HG03280 (cell line): Measurements from ENCODE around the gene AFF3.
"Not testable (repeated sequence)": the region's sequence is repeated elsewhere in the genome, so short reads cannot be mapped to it uniquely, and the experiment has no call there.

ENCODE experiments used
- ATAC-seq: cut with Tn5 transposase; IDR thresholded peaks from one replicate; pipeline ENCODE4 v1.9.1; 2021; ENCODE audit warnings: mild to moderate bottlenecking, moderate library complexity; ENCODE audit not compliant: unreplicated experiment

AFF3 gene

DNA sequence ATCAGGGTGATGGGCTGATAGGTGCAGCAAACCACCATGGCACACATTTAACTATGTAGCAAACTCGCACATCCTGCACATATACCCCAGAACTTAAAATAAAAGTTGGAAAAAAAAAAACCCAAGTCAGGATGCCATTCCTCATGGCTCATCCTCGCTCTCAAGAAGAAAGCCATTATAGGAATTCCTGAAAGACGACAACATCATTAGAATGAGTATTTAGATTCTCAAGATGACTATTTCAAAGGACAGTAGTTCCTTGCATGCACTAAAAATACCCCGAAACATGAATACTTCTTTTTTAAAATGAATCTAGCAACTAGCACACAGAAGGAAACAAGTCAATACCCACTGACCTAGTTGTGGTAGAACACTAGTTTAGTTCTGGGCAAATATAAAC lies 366.8 kb downstream of the AFF3 start:
- ATAC-seq, result no peak

GRCh38 chr2:99773642-99774041 lies 368.7 kb downstream of the AFF3 start:
- not testable (repeated sequence) for ATAC-seq

DNA sequence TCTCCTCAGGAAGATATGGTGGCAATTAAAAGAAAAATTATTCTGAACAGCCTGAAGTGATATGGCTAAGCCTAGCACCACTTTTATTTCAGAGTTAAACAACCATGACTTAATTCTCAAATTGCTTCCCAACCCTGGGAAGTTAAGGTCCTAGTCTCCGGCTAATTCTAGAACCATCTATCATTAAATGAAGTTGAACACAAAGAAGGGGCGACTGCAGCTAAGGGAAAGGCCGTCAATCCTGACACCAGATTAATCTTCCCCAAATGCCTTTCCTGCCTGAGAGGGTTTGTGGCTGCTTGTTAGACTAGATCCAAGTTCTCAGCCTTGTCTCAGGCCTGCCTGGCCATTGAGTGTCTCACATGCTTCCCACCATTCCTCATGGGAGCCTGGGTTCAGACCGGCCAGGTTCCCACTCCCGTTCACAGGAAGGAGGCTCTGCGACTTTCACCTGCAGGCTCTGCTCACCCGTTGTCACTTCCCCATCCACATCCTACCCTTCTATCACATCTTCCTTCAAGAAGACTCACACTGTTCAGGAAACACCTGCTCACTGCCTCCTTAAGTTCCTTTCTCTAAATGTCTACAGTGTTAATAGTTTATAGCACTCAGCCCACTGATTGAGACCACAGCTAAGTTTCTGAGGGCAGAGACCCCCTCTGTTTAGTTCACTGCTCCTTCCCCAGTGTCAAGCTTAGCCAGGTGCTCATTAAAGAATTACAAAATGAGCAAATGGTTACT lies 369.6 kb downstream of the AFF3 start:
- ATAC-seq, result no peak

DNA sequence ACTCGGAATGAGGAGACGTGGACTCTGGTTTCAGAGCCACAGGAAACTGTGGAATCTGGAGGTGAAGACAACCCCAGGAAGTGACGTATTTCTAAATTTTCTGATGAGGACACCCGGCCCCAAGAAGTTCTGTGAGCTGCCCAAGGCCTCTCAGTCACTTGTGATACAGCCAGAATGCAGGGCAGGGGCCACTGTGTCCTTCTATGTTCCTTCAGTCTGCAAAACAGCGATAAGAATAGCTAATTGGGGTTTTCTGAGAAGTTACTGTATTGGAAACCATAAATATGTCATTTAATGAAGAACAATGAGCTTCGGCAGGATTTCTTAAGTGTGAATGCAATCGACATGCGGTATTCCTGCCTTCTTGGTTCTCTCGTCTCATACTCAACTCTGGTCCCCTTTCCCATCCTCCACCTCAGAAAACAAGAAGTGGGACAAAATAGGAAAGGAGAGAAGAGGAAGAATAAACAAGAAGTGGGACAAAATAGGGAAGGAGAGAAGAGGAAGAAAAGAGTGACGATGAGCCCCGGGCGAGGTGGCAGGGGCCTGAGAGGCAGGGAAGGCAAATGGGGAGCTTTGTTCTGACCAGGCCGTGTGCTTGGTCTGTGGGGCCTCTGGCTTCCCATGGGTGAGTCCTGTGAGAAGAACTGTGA lies 370.6 kb downstream of the AFF3 start:
- no peak for ATAC-seq

DNA sequence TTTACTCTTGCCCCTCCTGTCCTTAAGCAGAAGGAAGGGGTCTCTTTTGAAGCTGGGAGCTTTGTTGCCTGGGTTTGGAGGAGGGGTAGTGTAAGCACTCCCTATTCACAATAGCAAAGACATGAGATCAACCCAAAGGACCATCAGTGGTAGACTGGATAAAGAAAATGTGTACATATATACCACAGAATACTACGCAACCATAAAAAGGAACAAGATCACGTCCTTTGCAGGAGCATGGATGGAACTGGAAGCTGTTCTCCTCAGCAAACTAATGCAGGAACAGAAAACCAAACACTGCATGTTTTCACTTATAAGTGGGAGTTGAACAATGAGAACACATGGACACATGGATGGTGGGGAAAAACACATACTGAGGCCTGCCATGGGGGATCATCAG lies 371.5 kb downstream of the AFF3 start:
- ATAC-seq, result no peak

DNA sequence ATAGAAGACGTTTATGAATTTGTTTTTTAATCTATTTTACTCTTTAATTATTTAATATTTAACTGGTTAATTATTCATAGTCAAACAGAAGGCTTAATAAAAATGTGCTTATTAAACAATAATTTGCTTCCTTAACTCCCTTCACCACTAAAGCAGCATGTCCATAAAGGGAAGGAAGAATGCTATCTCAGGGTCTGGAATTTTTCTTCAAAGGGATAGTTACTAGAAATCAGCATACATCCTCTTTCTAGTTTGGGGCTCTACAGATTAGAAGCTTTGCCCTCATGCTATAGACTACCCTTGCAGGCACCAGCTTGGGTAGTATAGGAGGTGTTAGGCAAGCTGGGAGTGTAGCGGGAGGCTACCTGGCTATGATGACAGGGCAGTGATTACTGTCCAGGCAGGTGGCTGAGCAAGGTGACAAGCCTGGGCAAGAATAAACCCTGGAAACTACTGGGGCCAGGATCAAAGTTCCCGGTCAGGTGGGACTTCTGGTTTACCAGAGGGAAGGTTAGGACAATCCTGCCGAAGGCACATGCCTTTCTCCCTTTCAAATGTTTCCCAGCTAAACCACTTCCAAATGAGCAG lies 376.6 kb downstream of the AFF3 start:
- no peak for ATAC-seq

DNA sequence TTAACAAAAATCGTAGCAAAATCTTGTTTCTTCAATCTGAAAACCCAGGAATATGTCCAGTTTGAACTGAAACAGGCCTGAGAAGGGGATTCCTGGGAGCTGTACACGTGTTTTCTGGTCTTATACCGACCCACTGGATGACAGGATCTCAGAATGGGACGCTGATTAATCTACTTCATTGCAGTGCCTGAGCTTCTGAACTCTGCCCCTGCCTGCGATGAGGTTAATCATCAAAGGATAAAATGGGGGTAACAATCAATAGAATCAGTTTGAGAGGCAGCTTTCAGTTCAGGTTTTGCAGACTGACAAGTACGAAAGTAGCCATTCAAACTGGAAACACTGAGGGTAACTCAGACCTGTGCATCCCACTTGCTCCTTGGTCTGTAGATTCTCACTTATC lies 378.6 kb downstream of the AFF3 start:
- no peak for ATAC-seq

GRCh38 chr2:99762714-99763113 lies 379.7 kb downstream of the AFF3 start:
- no peak for ATAC-seq

- ATAC-seq, result no peak
Measured at GRCh38 chr2:99757611-99758114, 384.7 kb downstream of the AFF3 start.

DNA sequence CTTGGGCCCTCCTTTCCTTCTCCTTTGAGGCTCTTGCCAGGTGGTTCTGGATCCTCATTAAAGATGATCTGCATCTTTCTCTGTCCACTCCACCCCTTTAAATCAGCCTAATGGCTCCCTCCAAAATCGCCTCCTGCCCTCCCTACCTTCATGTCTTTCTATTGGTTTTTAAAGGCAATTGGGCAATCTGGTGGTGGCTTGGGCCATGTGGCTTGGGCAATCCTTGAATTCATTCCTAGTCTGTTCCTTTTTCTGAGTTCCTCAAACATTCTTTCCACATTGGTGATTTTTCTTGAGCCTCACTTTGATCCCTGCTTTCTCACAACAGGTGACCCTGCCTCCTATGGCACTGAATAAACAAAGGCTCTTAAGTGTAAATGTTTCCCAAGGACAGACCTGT lies 386.3 kb downstream of the AFF3 start:
- ATAC-seq, result no peak

- no peak for ATAC-seq
Measured at GRCh38 chr2:99754210-99754609, 388.2 kb downstream of the AFF3 start.

GRCh38 chr2:99753505-99753904 lies 388.9 kb downstream of the AFF3 start:
- ATAC-seq, result no peak

DNA sequence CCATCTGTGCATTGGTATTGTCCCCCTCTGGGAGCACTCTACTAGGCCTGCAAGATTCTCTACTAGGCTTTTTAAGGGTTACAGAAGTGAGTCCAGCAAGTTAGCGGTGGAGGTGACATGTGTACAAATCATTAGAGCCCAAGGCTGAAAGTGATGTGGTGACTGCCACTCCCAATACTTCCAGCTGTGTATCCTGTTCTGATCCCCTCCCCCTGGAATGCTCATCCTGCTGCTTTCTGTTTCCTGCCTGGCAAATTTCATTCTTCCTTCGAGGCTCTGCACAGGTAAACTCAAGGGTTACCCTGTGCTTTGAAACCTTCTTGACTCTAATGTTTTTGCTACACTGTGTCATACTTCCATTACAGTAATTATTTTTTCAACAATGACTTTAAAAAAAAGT lies 394.0 kb downstream of the AFF3 start:
- no peak for ATAC-seq

DNA sequence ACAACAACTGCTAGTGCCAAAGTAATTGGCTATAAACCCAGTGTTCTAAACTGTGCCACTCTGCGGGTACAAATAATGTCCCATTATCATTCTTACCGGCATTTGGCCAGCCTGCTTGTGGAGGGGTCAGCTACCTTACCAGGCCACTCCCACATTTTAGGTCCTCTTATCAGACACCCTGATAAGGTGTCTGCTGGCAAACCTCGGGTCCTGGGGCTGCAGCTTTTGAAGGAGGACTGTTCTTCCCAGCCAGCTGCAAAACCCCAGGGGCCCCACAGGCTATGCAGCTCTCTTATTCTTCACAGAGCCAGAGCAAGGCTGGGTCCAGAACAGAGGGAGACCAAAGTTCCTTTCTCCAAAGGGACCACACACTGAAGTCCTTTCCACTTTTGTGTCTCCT lies 394.5 kb downstream of the AFF3 start:
- no peak for ATAC-seq

- no peak for ATAC-seq
Measured at GRCh38 chr2:99743146-99743545, 399.2 kb downstream of the AFF3 start.

GRCh38 chr2:99737537-99737936 lies 404.9 kb downstream of the AFF3 start:
- no peak for ATAC-seq

DNA sequence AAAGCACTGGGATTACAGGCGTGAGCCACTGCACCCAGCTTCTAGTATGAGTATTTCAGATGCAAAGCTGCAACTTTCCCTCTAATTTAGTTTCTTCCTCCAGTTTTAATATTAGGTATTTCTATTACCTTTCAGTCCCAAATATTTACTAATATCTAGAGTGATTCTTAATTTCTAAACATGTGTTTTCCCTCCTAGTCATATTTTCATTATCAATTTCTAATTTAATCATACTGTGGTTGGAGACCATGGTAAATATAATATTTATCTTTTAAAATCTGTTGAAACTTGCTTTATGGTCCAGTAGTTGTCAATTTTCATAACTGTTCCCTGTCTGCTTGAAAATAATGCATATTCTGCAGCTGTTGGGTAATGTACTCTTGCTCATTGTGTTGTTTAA lies 406.6 kb downstream of the AFF3 start:
- ATAC-seq, result no peak

GRCh38 chr2:99735314-99735713 lies 407.1 kb downstream of the AFF3 start:
- ATAC-seq, result not testable (repeated sequence)

DNA sequence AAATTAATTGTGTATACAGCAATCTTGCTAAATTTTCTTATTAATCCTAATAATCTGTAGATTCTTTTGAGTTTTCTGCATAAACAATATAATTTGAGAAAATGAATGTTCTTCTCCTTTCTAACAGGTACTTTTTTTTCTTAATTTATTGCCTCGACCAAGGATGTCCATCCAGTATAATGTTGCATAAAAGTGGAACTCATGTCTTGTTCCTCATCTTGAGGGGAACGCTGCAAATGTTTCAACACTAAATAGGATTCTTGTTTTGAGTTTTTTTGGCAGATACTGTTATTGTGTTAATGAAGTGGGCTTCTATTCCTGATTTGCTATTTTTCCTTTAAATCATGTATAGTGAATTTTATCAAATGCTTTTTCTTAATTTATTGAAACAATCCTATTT lies 408.2 kb downstream of the AFF3 start:
- no peak for ATAC-seq

- no peak for ATAC-seq
Measured at GRCh38 chr2:99729104-99730025, 413.0 kb downstream of the AFF3 start.

DNA sequence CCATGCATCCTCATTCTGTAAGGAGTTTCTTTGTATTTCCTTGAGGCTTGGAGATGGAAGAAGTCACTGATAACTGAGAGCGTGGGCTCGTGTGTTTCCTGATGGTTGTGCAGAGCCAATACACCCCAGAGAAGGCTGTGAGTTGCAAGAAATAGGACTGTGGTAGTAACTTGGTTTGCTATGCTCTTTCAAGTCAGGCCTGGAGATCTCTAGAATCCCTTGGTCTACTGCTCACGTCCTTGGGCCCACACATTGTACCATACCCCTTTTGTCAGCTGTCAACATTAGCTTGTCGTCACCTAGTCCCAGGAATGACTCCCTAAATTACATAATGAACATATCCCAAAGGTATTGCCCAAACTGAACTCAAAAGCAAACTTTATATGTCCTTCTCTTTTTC lies 414.2 kb downstream of the AFF3 start:
- ATAC-seq, result no peak
